Rectal smooth muscle tissue (tissue), 1 donor: ENCODE results near the gene STAU1.
"Not testable (repeated sequence)": the region's sequence is repeated elsewhere in the genome, so short reads cannot be mapped to it uniquely, and the experiment has no call there.

Source experiments
- H3K27ac ChIP-seq: one replicate; pipeline ENCODE4 v1.7.0; 2013; ENCODE audit warnings: low read depth, low read length, inconsistent platforms
- H3K27me3 ChIP-seq: one replicate; pipeline ENCODE4 v1.7.0; 2013; ENCODE audit warnings: low read length; ENCODE audit not compliant: control insufficient read depth, insufficient read depth
- H3K36me3 ChIP-seq: one replicate; pipeline ENCODE4 v1.7.0; 2013; ENCODE audit warnings: low read length; ENCODE audit not compliant: control insufficient read depth, insufficient read depth
- H3K4me1 ChIP-seq: one replicate; pipeline ENCODE4 v1.7.0; 2013; ENCODE audit warnings: low read length; ENCODE audit not compliant: control insufficient read depth, insufficient read depth
- H3K4me3 ChIP-seq: one replicate; pipeline ENCODE4 v1.7.0; 2013; ENCODE audit warnings: low read length
- H3K9ac ChIP-seq: one replicate; pipeline ENCODE4 v1.7.0; 2013; ENCODE audit warnings: low read length

STAU1 gene

DNA sequence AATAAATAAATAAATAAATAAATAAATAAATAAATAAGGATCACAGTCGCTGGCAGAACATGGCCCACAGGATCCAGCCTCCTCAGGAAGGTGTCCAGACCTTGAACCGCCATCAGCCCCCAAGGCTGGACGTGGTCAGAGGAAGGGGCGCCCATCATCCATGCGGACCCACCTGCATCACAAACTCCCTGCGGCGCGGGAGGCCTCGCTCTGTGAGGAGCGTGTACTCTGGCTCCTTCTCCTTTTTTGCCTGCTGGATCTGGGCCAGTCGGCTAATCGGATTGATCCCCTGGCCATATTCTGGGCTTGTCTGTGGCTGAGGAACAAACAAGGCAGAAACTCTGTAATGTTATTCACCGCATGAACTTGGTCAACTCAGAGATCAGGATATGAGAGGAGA lies 65.2 kb downstream of the STAU1 start:
- Histone ChIP-seq H3K4me3 (no peak overlapping the region), H3K36me3 (peaks cover 21% of the 10 kb centered on the region), H3K27ac (no peak overlapping the region), H3K4me1 (no peaks in the 10 kb centered on the region), H3K9ac (no peak overlapping the region), H3K27me3 (no peaks in the 10 kb centered on the region)

DNA sequence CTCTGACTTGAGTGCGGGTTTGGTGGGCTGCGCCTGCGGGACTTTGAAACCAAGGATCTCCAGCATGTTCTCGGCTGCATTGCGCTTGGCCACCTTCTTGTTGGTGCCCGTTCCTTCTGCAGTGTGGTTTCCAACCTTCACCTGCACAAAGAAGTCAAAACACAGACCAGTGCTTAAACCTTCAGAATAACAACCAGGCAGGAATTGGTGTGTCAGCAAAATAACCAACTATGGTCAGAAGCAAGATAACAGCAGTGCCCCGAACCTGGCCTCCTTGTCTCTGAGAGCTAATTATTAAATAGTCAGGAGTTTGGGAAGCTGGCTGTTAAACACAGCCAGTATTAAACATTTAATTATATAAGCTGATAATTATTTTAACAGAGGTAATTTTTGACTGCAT lies 68.1 kb downstream of the STAU1 start:
- Histone ChIP-seq H3K36me3 (peaks cover 40% of the 10 kb centered on the region), H3K27me3 (no peaks in the 10 kb centered on the region), H3K4me1 (no peaks in the 10 kb centered on the region), H3K27ac (no peak overlapping the region), H3K9ac (no peak overlapping the region), H3K4me3 (no peak overlapping the region)

DNA sequence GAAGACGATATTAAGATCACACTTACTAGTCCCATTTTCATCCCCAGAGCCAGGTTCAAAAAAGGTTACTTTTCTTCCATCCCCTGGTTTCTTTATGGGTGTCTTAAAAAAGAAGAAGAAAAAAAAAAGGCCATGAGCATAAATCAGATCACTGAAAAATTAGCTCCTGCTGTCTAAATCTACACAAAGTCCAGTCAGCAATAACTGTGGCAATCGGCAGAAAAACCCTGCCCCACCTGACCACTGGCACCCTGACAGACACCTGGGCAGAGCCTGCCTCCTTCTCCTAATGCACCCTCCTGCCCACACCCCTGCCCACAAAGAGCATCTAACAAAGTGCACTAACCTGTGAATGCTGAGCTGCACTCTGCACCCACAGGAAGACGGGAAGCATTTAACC lies 69.8 kb downstream of the STAU1 start:
- no peak overlapping the region for H3K9ac ChIP-seq
- H3K36me3 ChIP-seq = peaks cover 41% of the 10 kb centered on the region
- H3K4me3 ChIP-seq = no peak overlapping the region
- H3K27ac ChIP-seq = no peak overlapping the region
- H3K4me1 ChIP-seq = no peaks in the 10 kb centered on the region
- H3K27me3 ChIP-seq = no peaks in the 10 kb centered on the region

DNA sequence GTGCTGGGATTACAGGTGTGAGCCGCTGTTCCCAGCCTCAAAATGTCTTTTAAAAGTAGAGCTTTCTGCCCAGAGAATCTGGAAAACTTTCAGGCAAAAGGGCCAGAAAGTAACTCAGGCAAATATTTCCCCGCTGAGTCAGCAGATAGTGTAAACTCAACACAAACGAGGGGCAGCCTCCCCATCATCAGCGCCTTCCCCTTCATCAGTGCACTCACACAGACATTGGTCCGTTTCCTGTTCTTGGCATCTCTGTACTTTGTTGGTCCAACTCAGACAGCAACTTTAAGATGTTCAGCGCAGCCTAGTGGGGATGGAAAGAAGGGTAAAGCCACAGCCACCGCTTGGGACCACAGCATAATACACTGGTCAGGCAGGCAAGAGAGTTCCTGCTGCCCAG lies 72.6 kb downstream of the STAU1 start:
- no peak overlapping the region for H3K9ac ChIP-seq
- no peak overlapping the region for H3K27ac ChIP-seq
- H3K36me3 ChIP-seq = peaks cover 44% of the 10 kb centered on the region
- H3K27me3 ChIP-seq = no peaks in the 10 kb centered on the region
- H3K4me1 ChIP-seq = no peaks in the 10 kb centered on the region
- H3K4me3 ChIP-seq = no peak overlapping the region

DNA sequence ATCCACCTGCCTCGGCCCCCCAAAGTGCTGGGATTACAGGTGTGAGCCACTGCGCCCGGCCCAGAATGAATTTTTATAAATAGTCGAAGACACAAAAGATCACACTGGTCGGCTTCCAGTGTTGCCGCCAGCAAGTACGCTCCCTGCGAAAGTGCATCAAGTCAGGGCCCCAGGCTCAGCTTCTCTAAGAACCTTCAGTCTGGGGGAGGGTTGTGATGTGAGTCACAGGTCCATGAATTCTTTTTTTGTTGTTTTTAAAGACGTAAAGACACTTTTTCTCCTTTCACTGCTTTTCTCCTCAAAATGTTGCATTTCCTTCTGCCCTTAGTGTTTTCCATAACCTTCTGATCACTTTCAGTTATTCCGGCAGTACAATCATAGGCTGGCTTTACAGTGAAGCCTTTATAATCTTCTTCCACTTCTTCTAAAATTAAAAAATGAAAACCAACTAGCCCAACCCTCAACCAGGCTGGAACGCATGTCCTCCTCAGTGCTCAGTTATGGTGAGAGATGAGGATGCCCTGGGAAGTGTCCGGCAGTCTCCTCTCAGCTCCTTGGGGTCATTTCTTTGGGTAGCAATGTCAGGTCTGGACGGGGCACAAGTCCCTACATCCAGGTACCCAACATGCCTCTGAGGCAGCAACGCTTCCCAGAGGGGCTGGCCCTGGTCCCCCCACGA lies 75.4 kb downstream of the STAU1 start:
- Histone ChIP-seq H3K27me3 (no peaks in the 10 kb centered on the region), H3K4me3 (no peak overlapping the region), H3K27ac (no peak overlapping the region), H3K36me3 (peaks cover 29% of the 10 kb centered on the region), H3K4me1 (no peaks in the 10 kb centered on the region), H3K9ac (no peak overlapping the region)

DNA sequence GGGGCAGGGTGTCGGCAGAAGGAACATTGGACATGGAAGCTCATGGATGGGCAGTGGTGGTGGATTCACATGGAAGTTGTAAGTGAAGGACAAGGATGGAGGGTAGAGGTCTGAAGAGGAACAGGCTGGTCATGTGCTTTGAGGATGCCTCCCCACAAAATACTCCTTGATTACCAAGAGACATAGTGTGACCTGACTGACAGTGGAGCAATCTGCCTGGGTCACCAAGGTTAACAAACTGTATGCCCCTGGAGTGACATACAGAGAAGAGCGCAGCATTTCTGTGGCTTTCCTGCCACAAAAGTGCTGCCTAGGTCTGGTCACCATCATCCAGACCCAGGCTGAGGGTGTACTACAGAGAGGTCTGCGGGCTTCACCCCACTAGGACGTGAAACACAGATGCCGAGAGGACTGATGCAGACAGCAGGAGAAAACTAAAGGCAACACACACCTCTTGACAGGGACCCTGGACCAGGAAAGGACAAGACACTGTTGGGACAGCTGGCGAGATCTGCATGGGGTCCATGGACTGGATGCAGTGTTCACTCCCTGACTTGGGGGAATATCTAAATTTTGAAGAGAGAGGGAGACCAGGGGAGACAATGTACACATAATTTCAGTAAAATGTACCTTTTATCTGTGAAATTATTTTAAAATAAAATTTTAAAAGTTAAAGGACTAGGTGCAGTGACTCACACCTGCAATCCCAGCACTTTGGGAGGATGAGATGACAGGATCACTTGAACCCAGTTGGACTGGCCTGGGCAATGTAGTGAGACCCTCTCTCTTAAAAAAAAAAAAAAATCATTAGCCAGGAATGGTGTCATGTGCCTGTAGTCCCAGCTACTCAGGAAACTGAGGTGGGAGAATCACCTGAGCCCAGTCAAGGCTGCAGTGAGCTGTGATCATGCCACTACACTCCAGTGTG lies 77.1 kb downstream of the STAU1 start:
- Histone ChIP-seq H3K4me1 (no peaks in the 10 kb centered on the region), H3K27me3 (no peaks in the 10 kb centered on the region), H3K36me3 (peaks cover 16% of the 10 kb centered on the region), H3K4me3 (no peak overlapping the region), H3K9ac (no peak overlapping the region), H3K27ac (no peak overlapping the region)

DNA sequence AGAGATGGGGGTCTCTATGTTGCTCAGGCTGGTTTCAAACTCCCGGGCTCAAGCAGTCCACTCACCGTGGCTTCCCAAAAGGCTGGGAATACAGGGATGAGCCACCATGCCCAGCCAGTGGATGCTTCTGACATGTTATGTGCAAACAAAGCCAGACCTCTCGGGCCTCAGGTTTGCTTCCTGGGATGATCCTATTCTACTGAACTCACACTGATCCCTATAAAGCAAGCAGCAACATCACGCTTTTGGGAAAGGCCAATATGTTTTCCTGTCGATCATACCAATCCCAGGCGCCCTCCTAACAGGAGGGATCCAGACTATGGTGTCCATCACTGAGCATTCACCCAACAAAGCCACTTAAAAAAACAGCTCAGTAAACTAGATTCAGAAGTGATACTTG lies 81.8 kb downstream of the STAU1 start:
- H3K4me1 ChIP-seq = no peaks in the 10 kb centered on the region
- H3K27me3 ChIP-seq = no peaks in the 10 kb centered on the region
- H3K9ac ChIP-seq = no peak overlapping the region
- peaks cover 12% of the 10 kb centered on the region for H3K36me3 ChIP-seq
- H3K27ac ChIP-seq = no peak overlapping the region
- no peak overlapping the region for H3K4me3 ChIP-seq

DNA sequence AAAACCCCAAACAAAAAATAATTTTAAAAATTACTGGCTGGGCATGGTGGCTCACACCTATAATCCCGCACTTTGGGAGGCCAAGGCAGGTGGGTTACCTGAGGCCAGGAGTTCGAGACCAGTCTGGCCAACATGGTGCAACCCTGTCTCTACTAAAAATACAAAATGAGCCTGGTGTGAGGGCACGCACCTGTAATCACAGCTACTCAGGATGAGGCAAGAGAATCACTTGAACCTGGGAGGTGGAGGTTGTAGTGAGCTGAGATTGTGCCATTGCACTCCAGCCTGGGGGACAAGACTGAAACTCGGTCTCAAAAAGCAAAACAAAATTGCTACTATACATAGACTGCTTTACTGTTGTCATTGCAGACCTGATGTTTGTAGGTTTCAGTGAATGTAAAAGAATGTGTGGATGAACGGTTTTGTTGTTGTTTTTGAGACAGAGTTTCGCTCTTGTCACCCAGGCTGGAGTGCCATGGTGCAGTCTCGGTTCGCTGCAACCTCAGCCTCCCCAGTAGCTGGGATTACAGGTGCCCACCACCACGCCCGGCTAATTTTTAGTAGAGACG lies 83.1 kb downstream of the STAU1 start:
- not testable (repeated sequence) for H3K4me1 ChIP-seq, H3K27ac ChIP-seq
- peaks cover 12% of the 10 kb centered on the region for H3K36me3 ChIP-seq

DNA sequence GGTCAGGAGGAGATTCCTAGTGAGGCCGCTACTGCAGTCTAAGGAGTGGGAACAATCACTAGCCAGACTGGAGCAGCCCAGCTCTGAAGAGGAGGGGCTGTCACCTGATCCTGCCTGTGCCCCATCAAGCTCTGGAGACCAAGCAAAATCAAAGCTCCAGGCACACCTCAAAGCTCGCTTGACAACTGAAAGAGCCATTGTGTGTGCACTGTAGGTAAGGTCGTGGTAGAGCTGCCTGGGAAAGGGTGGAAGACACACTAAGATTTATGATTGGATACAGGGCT lies 83.8 kb downstream of the STAU1 start:
- H3K9ac ChIP-seq = no peak overlapping the region
- H3K4me1 ChIP-seq = no peaks in the 10 kb centered on the region
- H3K27me3 ChIP-seq = no peaks in the 10 kb centered on the region
- H3K4me3 ChIP-seq = no peak overlapping the region
- peaks cover 12% of the 10 kb centered on the region for H3K36me3 ChIP-seq
- no peak overlapping the region for H3K27ac ChIP-seq

More for the DNA sequence above, 83.1 kb downstream of the STAU1 start:
- not testable (repeated sequence) for H3K4me3 ChIP-seq, H3K9ac ChIP-seq, H3K27me3 ChIP-seq

DNA sequence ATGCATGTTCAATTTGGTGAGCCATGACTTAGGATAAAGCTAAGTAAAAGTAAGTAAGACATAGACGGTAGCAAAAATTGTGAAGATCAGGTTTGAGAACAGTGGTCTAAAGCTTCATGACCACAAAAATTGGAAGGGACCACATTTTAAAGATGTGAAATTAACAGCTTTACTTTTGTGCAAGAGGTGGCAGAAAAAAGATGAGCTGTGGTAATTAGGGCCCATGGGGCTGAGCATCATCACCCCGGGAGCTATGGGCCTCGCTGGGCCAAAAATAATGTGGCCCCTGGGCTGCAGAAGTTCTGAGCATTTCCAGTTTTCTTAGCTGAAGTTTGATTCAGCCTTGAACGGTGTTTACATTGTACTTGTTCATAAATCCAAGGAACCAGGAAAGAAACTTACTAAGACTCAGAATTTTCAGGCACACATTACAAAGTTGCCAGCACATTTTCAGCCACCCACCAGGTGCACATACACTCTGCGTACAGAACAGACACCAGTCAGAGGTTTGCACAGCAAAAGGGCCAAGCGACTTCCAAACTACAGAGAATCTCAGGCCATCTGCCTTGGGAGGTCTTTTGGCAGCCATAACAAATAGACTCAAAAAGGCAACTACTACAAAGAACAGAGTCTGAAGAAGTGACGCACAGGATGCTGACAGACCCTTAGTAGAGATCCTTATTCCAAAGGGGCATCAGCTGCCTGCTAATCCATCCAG lies 84.3 kb downstream of the STAU1 start:
- peaks cover 12% of the 10 kb centered on the region for H3K36me3 ChIP-seq
- no peak overlapping the region for H3K27ac ChIP-seq
- no peaks in the 10 kb centered on the region for H3K4me1 ChIP-seq
- H3K4me3 ChIP-seq = no peak overlapping the region
- H3K9ac ChIP-seq = no peak overlapping the region
- no peaks in the 10 kb centered on the region for H3K27me3 ChIP-seq

DNA sequence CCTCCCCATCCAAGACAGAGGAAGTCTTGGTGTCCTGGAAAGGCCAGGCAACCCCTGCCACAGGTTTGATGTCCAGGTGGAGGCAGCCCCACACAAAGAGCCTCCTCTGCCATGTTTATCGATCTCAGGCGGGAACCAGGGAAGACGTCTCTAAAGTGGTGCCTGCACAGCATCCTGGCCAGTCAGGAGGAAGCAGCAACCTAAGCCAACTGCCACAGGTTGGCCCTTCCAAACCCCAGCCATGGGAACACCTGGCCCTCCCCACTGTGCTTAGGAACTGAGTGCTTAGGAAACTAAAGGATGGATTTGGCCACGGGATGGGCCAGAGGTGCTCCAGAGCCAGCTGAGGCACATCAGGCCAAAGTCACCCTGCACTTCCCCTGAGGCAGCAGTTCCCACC lies 85.1 kb downstream of the STAU1 start:
- peaks cover 12% of the 10 kb centered on the region for H3K36me3 ChIP-seq
- no peaks in the 10 kb centered on the region for H3K4me1 ChIP-seq
- H3K27ac ChIP-seq = no peak overlapping the region

DNA sequence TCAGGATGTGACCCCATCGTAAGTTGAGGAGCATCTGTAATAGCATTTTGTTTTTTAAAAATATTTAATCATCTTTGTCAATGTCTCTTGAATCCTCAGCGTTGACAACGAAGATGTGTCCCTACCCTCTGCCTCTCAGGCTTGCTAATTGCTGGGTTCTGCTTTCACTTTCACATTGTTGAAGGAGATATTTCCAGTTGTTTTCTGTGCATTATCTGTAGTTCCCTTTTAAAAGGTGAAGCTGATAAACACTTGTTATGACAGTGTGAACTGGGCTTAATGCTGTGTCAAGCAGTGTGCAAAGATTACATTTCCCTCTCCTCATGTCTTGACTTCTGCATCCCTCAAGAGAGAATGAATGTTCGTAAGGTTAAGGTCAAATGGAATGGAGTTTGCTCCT lies 87.2 kb downstream of the STAU1 start:
- H3K36me3 ChIP-seq = peaks cover 17% of the 10 kb centered on the region
- H3K9ac ChIP-seq = no peak overlapping the region
- no peak overlapping the region for H3K27ac ChIP-seq
- no peaks in the 10 kb centered on the region for H3K27me3 ChIP-seq
- no peaks in the 10 kb centered on the region for H3K4me1 ChIP-seq
- H3K4me3 ChIP-seq = no peak overlapping the region

More for the DNA sequence above, 85.1 kb downstream of the STAU1 start:
- no peaks in the 10 kb centered on the region for H3K27me3 ChIP-seq
- no peak overlapping the region for H3K9ac ChIP-seq
- no peak overlapping the region for H3K4me3 ChIP-seq
